ENCODE results near the gene PRLHR. TPM values are rescaled to one million over a fixed set of nuclear protein-coding genes. Genes with fewer than 3 reads are reported as not detected.
A peak's percentile ranks its signal among the peaks of the same experiment; 100 is the strongest.
"Not testable (repeated sequence)": the region's sequence is repeated elsewhere in the genome, so short reads cannot be mapped to it uniquely, and the experiment has no call there.

Gene PRLHR
- not detected for total RNA-seq
- long read RNA-seq = 0 reads

DNA sequence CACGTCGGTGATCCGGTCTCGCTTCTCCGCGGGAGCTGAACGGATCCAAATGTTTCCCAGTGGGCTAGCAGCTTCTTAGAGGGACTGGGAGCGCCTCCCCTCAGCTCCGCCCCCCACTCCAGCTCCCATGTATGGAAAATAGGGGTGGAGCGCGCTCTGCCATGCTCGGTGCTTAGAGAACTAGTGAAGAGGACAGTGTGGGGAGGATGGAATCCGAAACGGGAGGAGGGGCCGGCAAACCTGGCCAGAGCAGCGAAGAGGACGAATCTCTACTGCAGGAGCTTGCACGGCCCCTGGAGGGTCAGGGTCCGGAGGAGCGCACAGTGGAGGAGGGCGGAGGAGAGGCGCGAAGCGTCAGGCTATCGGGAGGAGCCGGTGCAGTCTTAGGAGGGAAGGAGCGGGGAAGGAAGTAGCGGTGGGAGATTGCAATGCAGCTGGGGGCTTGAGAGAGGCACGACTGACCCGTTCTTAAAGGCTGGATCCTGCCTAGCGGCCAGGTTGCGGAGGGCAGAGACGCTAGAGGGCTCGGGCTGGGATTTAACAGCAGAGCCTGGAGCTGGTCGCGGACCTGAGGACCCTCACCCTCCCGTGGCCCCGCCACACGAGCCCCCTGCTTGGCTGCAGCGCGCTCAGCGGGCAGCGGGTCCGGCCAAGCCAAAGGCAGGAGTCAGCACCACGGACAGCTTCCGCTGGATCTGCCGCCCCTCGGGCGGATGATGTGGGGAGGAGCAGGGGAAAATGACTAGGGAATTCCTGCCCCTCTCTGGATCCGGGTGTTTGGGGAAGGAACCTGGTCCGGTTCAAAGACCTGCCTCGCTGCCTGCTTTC lies at the start of gene PRLHR:
Gene PRLHR (minus strand): TSS at position 51 of the 828 bp plus-strand sequence. CDS start 404 bp downstream, outside the sequence.
- intact Hi-C loops (cut with micrococcal nuclease) = no loop called here
- peak; percentile 45 for ATAC-seq
- DNase-seq = peak; percentile 47

DNA sequence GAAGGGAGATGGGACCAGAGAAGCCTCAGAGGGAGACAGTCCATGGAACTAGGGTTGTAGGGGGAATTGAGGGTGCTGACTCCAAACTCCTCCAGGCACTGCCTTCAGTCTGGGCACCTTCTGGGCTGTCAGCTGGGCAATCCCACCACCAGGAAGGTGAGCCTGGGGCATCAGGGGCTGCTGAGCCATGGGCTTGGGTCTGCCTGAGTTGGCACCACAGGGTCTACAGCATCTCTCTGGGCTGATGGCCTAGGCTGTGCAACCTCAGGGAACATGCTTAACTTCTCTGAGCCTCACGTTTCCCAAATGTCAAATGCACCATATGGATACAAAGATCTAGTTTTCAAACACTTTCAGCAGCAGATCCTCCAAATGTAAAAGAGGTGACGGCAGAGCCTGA lies 46.8 kb upstream of the PRLHR start:
- DNase-seq = no peak
- intact Hi-C loops (cut with micrococcal nuclease) = no loop called here

DNA sequence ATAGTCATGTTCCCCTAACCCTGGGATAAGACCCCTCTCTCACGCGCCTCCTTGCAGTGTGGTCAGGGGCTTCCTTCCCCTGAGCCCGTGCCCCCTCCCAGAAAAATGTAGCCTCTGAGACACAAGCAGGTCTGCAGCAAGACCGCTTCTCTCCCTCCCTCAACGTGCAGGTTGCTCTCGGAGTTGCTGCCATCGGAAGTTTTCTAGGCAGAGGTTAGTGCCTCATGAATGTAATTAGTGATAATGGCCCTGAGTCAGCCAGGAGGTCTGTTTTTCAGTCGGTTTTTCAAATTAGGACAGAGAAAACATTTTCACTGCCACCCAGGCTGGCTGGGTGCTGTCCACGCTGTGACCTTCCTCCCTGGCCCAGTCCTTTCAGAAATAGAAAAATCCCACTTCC lies 43.2 kb upstream of the PRLHR start:
- no peak for ATAC-seq

More for the DNA sequence above, 46.8 kb upstream of the PRLHR start:
- no peak for ATAC-seq

DNA sequence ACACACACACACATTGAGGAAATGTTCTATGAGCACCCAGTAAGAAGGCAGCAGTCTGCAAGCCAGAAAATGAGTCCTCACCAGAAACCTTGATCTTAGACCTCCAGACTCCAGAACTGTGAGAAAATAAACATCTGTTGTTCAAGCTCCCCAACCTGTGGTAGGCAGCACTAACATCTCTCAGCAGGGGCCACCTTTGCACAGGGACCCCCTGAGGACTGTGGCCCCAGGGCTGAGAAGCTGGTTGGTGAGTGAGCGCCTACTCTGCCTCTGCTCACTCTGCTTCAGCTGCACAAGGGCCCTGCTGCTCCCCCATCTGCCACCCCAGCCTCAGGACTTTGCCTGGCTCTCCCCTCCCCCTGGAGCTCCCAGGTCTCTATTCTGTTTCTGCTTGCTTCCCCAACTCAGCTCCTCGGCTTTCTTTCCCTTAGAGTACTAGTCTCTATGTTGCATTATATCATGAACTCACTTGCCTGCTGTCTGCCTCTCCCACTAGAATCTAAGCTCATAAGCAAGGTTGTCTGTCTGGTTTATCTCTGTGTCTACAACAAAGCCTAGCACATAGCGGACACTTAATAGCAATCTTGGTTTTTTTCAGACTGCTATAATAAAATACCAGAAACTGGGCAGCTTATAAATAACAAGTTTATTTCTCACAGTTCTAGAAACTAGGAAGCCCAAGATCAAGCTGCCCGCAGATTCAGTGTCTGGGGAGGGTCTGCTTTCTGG lies 40.4 kb upstream of the PRLHR start:
- no peak for DNase-seq
- intact Hi-C loops (cut with micrococcal nuclease) = no loop called here
- ATAC-seq = no peak

More for the DNA sequence above, 43.2 kb upstream of the PRLHR start:
- no peak for DNase-seq
- intact Hi-C loops (cut with micrococcal nuclease) = no loop called here

DNA sequence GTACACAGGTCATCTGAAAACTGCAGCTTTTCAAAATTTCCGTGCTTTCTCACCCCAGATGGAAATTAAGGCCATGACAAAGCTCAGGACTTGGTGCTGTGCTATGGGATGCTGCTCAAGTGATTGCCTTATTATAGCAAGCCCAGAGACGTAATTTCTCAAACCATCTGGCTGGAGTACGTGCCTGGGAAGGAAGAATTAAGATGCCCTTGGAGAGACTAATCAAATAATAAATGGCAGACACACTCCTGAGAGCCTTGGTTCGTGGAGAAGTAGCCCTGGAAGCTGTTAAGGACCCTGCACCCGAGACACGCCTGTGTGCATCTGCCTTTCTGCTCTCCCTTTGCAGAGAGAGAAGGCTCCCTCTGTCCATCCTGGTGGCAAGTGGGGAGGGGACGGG lies 38.3 kb upstream of the PRLHR start:
- DNase-seq = no peak
- intact Hi-C loops (cut with micrococcal nuclease) = no loop called here
- ATAC-seq = no peak

DNA sequence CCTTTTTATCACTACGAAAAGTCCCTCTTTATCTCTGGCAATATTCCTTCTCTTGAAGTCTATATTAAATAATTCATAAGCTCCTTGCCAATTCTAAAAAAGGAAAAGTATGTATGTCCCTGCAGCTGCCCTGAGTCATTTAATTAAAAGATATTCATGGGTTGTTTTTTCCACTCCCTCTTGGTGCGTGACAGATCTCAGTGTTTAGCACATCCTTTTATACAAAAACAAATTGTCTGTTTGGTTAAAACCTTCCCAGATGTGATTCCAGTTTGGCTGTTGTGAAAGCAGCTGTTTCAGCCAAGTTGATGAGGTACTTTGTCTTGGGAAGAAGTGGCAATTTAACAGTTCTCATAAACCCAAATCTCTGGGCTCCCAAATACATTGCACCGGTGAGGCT lies 33.8 kb upstream of the PRLHR start:
- DNase-seq (no peak), ATAC-seq (no peak)
- intact Hi-C loops (cut with micrococcal nuclease) = no loop called here

DNA sequence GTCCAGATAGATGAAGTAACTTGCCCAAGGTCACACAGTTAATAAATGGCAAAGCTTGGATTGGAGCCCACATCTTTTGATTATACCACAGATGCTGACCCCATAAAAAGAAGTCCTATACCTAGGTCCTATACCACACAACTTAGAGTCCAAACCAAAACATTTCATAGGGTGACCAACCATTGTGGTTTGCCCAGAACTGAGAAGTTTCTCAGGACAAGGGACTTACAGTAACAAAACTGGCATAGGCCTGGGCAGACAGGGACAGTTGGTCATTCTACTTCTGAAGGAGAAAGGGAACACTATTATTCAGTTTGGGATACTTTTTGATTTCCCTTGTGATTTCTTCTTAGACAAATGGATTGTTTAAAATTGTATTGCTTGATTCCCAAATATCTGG lies 32.9 kb upstream of the PRLHR start:
- ATAC-seq (no peak), DNase-seq (no peak)
- intact Hi-C loops (cut with micrococcal nuclease) = no loop called here

DNA sequence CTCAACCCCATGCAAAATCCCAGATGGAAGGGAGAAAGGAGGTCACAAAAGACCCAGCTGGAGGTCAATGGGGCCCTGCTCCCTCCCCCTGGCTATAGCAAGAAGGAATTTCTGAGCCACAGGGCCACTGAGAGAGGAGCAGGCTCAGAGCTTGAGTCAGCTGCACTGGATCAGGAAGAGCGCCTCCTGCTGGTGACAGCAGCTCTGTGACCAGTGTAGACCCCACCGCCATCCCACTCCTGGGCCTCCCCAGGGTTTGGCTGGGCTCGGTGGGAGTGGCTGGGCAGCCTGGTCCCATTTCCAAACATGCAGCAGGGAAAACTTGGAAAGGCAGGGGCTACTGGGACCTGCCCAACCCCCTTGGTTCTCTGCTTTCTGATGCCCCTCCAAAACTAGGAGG lies 31.5 kb upstream of the PRLHR start:
- intact Hi-C loops (cut with micrococcal nuclease) = no loop called here
- ATAC-seq (no peak), DNase-seq (no peak)

DNA sequence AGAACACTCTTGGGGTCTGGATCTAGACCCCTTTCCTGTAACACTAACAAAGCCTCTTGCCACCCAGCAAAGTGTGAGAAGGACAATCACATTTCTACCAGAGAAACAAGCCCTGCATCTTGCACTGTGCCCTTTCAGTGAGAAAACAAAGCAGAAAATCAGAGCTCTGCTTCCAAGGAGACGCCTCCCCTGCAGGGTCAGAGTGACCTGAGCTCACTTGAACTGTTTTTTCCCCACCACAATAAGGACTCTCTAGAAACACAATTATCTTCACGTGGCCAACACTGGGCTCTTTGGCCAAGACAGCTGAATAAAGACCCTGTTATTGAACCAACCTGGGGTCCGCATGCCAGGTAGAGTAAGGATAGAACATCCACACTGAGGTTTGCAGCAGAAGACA lies 30.1 kb upstream of the PRLHR start:
- intact Hi-C loops (cut with micrococcal nuclease) = no loop called here
- ATAC-seq (no peak), DNase-seq (no peak)

DNA sequence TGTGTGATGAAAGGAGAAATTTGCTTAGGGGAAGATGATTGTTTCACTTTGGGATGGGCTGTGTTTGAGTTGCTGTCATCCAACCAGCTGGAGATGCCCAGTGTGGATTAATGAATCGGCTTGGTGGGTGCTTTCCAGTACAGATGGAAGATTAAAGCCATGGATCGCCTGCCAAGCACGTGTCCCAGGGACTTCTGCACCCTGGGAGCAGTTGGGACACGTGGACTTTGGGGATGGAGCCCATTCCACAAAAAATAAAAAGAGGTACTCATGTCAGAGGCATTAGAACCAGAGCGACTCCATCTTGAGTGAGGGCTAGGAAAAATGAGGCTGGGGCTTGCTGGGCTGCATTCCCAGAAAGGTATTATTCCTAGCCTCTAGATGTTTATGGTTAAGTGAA lies 29.3 kb upstream of the PRLHR start:
- ATAC-seq (no peak), DNase-seq (no peak)
- intact Hi-C loops (cut with micrococcal nuclease) = no loop called here

DNA sequence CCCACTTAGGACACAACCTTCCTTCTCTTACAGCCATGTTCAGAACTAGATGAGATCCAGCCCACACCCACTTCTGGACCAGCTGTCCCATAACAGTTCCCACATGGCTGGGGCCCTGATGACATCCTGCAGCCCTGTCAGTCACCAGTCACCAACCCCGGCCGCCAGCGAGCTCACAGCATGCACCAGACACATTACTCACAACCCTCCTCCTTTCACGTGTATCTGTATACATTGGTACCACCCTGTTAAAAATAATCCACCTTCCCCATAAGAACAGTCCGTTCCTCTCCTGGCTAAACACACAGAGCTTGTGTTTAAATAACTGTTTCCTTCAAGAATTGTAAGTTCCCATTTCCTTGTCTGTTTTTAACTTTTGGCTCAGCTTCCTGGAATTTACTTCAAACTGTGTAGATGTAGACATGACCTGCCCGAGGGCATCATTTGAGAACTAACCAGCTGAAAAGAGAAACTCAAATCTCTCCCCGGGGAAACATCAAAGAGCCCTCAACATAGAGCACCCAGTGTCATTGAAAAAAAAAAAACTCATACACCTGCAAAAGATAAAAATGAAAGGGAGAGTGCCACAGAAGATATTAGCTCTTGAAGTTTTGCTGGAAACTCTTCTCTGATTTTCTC lies 26.0 kb upstream of the PRLHR start:
- intact Hi-C loops (cut with micrococcal nuclease) = no loop called here
- no peak for ATAC-seq

DNA sequence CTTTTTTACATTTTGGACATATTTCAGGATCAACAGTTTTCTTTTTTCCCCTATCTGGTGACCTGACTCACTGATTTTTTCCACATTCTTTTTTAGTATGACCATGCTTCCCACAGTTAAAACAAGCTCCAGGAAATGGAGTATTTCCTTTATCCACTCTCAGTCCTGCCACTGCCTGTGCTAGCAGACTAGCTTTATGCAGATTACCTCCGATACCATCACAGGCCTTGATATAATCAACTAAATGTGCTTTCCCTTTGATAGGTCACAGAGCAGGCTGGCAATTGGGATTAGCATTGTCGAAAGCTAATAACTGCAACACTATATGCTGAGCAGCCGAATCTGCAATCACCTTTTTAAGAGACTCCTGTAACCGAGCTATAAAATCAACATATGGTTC lies 18.4 kb upstream of the PRLHR start:
- DNase-seq; intact Hi-C loops (cut with micrococcal nuclease); ATAC-seq: not testable (repeated sequence)

More for the DNA sequence above, 26.0 kb upstream of the PRLHR start:
- DNase-seq = no peak

DNA sequence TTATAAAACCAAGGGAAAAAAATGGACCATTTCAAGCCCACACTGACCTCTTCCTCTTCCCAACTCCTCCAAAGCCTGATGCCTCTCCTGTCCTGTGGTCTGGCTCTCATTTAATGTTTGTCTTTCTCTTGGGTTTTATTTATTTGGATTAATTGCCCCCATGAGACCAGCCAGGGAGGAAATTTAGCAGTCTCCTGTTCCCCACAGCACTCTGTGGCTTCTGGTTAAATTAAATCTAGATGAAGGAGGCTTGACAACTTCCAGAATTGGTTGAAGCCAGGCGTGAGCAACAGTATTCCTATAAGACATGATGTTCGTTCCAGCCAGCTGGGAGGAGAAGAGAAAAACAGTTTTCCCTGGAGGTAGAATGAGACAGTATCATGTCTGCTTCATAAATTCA lies 15.1 kb upstream of the PRLHR start:
- intact Hi-C loops (cut with micrococcal nuclease) = no loop called here
- ATAC-seq = no peak

DNA sequence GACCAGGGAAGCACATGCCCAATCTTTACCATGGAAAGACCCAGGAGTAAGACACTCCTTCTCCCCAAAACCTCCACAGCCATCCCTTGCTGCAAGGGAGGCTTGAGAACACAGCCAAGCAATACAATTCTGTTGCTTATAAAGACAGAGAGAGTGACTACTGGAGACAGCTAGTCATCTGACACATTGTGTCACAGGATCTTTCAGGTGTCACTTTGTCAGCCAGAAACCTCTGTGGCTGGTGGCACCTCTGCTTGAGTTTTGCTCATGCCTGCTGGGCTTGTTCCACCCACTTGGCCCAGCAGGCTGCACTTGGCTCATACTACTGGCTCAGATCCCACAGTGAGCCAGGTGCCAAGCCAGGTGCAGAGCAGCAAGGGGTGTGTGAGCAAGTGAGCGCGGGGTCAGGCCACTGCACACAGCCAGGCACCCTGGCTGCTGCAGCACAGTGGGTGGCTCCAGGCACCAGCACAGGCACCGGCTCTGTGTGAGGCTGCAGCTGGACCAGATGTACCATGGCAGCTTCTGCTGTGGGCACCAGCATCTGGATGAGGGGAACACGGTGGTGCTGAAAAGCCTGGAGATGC lies 12.4 kb upstream of the PRLHR start:
- ATAC-seq = no peak
- no peak for DNase-seq
- intact Hi-C loops (cut with micrococcal nuclease) = no loop called here

More for the DNA sequence above, 15.1 kb upstream of the PRLHR start:
- DNase-seq = no peak

DNA sequence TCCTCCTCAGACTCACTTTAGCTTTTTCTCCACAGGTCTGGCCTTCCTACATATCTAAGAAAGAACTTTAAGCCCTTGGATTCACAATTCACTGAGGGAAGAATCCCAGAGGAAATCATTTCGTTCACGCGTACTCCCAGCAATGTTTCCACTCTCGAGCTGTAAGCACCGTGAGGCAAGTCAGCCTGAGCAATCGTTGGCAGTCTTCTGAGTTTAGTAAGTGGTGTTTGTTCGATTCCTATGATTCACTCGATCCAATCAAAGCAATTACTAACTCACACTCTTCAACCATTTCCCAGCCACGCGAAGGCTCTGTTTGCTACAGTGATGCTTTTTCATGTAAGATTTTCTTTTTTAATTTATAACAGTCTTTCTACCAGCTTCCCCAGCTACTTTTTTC lies 10.2 kb upstream of the PRLHR start:
- DNase-seq (no peak), ATAC-seq (no peak)
- intact Hi-C loops (cut with micrococcal nuclease) = no loop called here

DNA sequence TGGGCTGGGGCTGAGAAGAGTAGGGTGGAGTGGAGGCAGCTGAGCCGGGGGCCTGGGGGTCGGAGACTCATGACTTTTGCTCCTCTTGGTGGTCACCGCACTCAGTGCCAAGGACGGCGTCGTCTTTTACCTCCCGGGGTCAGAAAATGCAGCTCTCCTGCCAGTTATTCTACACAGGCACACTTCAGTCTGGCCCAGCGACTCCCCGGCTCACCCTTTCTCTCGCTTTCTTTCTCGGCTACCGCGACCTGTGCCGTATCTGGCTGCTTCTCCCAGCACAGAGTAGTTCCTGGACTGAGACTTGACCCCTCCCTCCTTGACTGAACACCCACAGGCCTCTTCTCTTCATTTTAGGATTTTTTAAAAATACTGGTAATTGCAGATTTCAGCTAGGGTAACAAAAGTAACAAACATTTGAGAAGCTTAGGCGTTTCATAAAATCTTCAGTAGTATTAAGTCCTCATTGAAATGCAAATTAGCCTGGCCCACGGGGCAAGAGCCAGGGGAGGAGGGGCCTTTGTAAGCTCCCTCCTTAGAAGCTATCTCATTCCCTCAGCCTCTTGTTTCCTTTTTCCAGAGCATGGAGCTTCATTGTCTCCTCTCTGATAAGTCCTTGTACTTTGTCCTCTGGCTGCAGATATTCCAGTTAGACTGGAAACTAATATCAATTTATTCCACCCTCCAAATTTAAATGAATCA lies 1.1 kb upstream of the PRLHR start:
- intact Hi-C loops (cut with micrococcal nuclease) = no loop called here
- ATAC-seq = no peak
- no peak for DNase-seq

DNA sequence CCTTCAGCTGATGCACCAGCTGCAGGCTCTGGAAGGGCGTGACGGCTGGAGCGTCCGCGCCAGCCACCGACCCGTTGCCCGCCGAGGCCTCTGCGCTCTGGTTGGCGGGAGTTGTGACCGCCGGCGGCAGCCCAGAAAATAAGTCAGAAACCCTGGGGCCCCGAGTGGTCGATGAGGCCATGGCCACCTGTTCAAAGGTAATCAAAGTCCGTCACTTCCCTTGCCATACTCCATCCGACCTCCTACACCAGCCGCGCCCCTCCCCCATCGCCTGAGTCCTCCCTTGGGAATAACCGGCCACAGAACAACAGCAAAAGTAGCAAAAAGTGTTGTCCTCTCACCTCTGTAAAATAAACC lies 406 bp downstream of the PRLHR start:
- DNase-seq (no peak), ATAC-seq (no peak)
- intact Hi-C loops (cut with micrococcal nuclease) = no loop called here

DNA sequence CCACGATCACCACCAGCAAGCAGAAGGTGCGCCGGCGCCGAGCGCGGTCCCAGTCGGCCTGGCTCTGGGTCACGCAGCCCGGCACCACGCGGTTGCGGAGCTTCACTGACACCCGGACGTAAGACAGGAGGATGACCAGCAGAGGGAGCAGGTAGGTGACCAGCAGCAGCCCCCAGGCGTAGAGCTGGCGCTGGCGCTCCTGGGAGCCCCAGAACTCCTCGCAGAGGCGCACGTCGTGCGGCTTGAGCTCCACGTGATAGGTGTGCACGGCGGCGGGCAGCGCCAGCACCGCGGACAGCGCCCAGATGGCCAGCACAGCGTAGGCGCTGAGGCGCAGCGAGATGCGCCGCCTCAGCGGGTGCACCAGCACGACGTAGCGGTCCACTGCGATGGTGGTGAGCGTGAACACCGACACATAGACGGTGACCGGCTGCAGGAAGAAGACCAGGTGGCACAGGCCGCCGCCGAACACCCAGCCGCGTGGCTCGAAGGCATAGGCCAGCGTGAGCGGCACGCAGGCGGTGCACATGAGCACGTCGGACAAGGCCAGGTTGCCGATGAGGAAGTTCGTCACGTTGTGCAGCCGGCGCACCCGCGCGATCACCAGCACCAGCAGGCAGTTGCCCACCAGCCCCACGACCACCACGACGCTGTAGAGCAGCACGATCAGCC lies 920 bp downstream of the PRLHR start:
- intact Hi-C loops (cut with micrococcal nuclease) = no loop called here
- ATAC-seq (peak; percentile 68), DNase-seq (peak; percentile 53)

Data from left ventricle myocardium superior (tissue), 1 donor.